Stimulated activated CD4-positive, alpha-beta T cell treated with anti-CD3 and anti-CD28 coated beads, Interleukin-15, amount 100 ng/mL, for 24 hours (primary cell): Measurements from ENCODE around the gene ZNF474.
"Not testable (repeated sequence)": the region's sequence is repeated elsewhere in the genome, so short reads cannot be mapped to it uniquely, and the experiment has no call there.

ENCODE experiments used
- DNase-seq: peaks from one replicate; pipeline ENCODE4 v3.0.0-alpha.2; 2020

Gene ZNF474

GRCh38 chr5:122129306-122129705, at the start of gene ZNF474:
ZNF474 (plus strand) TSS chr5:122129546; CDS start chr5:122151991, 22,445 bp downstream.
- DNase-seq, result no peak

- no peak for DNase-seq
Measured at GRCh38 chr5:122081541-122081940, 47.8 kb upstream of the ZNF474 start.

GRCh38 chr5:122083535-122083934, 45.8 kb upstream of the ZNF474 start:
- DNase-seq, result no peak

- no peak for DNase-seq
Measured at GRCh38 chr5:122085041-122085440, 44.3 kb upstream of the ZNF474 start.

- DNase-seq, result no peak
Measured at GRCh38 chr5:122089096-122090013, 40.0 kb upstream of the ZNF474 start.

GRCh38 chr5:122091936-122092600, 37.3 kb upstream of the ZNF474 start:
- no peak for DNase-seq

GRCh38 chr5:122093415-122094180, 35.7 kb upstream of the ZNF474 start:
- no peak for DNase-seq

GRCh38 chr5:122094251-122094650, 35.1 kb upstream of the ZNF474 start:
- DNase-seq, result not testable (repeated sequence)

GRCh38 chr5:122095158-122095557, 34.2 kb upstream of the ZNF474 start:
- DNase-seq, result no peak

GRCh38 chr5:122097391-122097790, 32.0 kb upstream of the ZNF474 start:
- no peak for DNase-seq

GRCh38 chr5:122099060-122099790, 30.1 kb upstream of the ZNF474 start:
- DNase-seq, result no peak

- DNase-seq, result no peak
Measured at GRCh38 chr5:122101636-122102285, 27.6 kb upstream of the ZNF474 start.

GRCh38 chr5:122102825-122103224, 26.5 kb upstream of the ZNF474 start:
- no peak for DNase-seq

GRCh38 chr5:122105909-122106308, 23.4 kb upstream of the ZNF474 start:
- DNase-seq, result no peak

GRCh38 chr5:122107016-122107415, 22.3 kb upstream of the ZNF474 start:
- DNase-seq, result no peak

- no peak for DNase-seq
Measured at GRCh38 chr5:122110987-122111386, 18.4 kb upstream of the ZNF474 start.

GRCh38 chr5:122111460-122111859, 17.9 kb upstream of the ZNF474 start:
- DNase-seq, result no peak

- DNase-seq, result no peak
Measured at GRCh38 chr5:122112063-122112462, 17.3 kb upstream of the ZNF474 start.

- DNase-seq, result no peak
Measured at GRCh38 chr5:122112733-122113558, 16.4 kb upstream of the ZNF474 start.

- DNase-seq, result no peak
Measured at GRCh38 chr5:122114501-122114900, 14.8 kb upstream of the ZNF474 start.

GRCh38 chr5:122118356-122118948, 10.9 kb upstream of the ZNF474 start:
- no peak for DNase-seq
